Stimulated activated CD4-positive, alpha-beta T cell treated with anti-CD3 and anti-CD28 coated beads, Interleukin-12 subunit alpha, Interleukin-12 subunit beta, amount 100 ng/mL, for 4 hours (primary cell): Measurements from ENCODE around the gene CEP85.
A peak's percentile ranks its signal among the peaks of the same experiment; 100 is the strongest.
"Not testable (repeated sequence)": the region's sequence is repeated elsewhere in the genome, so short reads cannot be mapped to it uniquely, and the experiment has no call there.

Experiments
- DNase-seq: peaks from one replicate; pipeline ENCODE4 v3.0.0-alpha.2; 2020

Gene CEP85

GRCh38 chr1:26291433-26291832 is 57.4 kb downstream of the CEP85 start:
- no peak for DNase-seq

- DNase-seq = no peak
Observed at GRCh38 chr1:26291939-26292338, 57.9 kb downstream of the CEP85 start.

- not testable (repeated sequence) for DNase-seq
Observed at GRCh38 chr1:26292735-26293134, 58.7 kb downstream of the CEP85 start.

GRCh38 chr1:26293911-26294463 is 60.0 kb downstream of the CEP85 start:
- no peak for DNase-seq

- no peak for DNase-seq
Observed at GRCh38 chr1:26295194-26296138, 61.5 kb downstream of the CEP85 start.

- no peak for DNase-seq
Observed at GRCh38 chr1:26296340-26297056, 62.5 kb downstream of the CEP85 start.

- no peak for DNase-seq
Observed at GRCh38 chr1:26297057-26297790, 63.2 kb downstream of the CEP85 start.

- DNase-seq = no peak
Observed at GRCh38 chr1:26297791-26298124, 63.8 kb downstream of the CEP85 start.

GRCh38 chr1:26300578-26301275 is 66.7 kb downstream of the CEP85 start:
- DNase-seq = no peak

- DNase-seq = no peak
Observed at GRCh38 chr1:26302733-26303405, 68.9 kb downstream of the CEP85 start.

- no peak for DNase-seq
Observed at GRCh38 chr1:26305667-26306289, 71.8 kb downstream of the CEP85 start.

- peak; percentile 84 for DNase-seq
Observed at GRCh38 chr1:26306290-26307229, 72.6 kb downstream of the CEP85 start, which contains the start of gene UBXN11. TSS of gene UBXN11 (minus strand) at chr1:26306636. CDS start at chr1:26302883, 3,753 bp downstream.

GRCh38 chr1:26307363-26307781 is 73.4 kb downstream of the CEP85 start:
- DNase-seq = no peak

- not testable (repeated sequence) for DNase-seq
Observed at GRCh38 chr1:26307966-26308899, 74.2 kb downstream of the CEP85 start.

- DNase-seq = no peak
Observed at GRCh38 chr1:26314501-26314900, 80.5 kb downstream of the CEP85 start.

- no peak for DNase-seq
Observed at GRCh38 chr1:26315874-26316850, 82.2 kb downstream of the CEP85 start.

- no peak for DNase-seq
Observed at GRCh38 chr1:26317146-26317545, 83.1 kb downstream of the CEP85 start.
